ENCODE measurements around the gene ANKRD13B. TPM values are rescaled to one million over a fixed set of nuclear protein-coding genes. Genes with fewer than 3 reads are reported as not detected.

The ANKRD13B gene
- total and polyA plus RNA-seq, 9 donors: 8.1 to 17.6 (median 13.8) TPM

DNA sequence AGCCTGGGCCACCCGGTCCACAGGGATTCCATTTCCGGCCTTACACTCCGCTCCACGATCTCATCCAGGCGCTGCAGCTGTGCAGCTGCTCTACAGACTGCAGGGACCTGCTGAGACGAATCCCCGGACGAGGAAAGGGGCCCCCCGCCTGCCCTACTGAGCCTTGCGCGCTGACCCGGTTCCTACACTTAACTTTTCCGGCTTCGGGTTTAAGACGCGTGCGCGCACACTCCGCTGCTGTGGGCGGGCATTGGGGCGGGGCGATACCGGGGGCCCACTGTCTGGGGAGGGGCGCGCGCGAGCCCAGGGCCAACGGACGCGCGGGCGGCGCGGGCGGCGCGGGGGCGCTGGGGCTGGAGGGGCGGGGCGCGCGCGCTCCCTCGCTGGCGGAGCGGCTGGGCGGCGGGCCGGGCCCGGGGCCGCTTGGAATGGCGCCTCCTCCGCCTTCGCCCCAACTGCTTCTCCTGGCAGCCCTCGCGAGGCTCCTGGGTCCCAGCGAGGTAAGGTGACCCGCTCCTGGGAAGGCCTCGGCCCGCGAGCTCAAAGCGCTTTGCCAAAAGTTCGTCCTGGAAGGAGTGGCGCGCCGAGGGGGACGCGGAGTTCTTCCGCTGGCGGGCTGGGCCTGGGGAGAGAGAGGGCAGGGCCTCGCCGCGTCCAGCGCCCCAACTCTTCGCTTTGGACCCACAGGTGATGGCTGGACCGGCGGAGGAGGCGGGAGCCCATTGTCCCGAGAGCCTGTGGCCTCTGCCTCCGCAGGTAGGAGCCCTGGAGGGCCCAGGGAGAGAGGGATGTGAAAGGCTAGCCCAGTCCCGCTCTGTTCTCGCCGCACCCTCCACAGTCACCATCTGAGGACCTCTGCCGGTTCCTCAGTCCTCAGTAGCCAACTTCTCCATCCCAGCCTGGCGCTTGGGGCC, 24.3 kb upstream of the ANKRD13B start, which contains the start of gene TP53I13:
TSS of gene TP53I13 (plus strand) at position 371 of the 914 bp plus-strand sequence. CDS start at position 429, 58 bp downstream.
- WGBS (ENCODE audit: insufficient coverage): under 1% methylated on average over 50 of the region's 85 CpGs
- Histone ChIP-seq H3K4me3 (ENCODE audit: low read length) (peak within 1 kb of the TSS; percentile 90), H3K9me3 (replicated peaks; ENCODE audit: control insufficient read depth, low read depth, low read length) (no peaks in the 10 kb centered on the region), H3K27ac (ENCODE audit: low read length) (peak within 1 kb of the TSS; percentile 87), H3K4me1 (ENCODE audit: control insufficient read depth, insufficient read depth, low read length) (peaks cover 54% of the 10 kb centered on the region), H3K27me3 (ENCODE audit: control insufficient read depth, insufficient read depth, low read length) (peaks cover 25% of the 10 kb centered on the region), H3K36me3 (ENCODE audit: control insufficient read depth, insufficient read depth, low read length) (peaks cover 24% of the 10 kb centered on the region)
- DNase-seq: peak; percentile 95

- peaks cover 25% of the 10 kb centered on the region for H3K27me3 ChIP-seq (ENCODE audit: control insufficient read depth, insufficient read depth, low read length)
- H3K36me3 ChIP-seq (ENCODE audit: control insufficient read depth, insufficient read depth, low read length): peaks cover 31% of the 10 kb centered on the region
- no peaks in the 10 kb centered on the region for H3K9me3 ChIP-seq (replicated peaks; ENCODE audit: control insufficient read depth, low read depth, low read length)
- 34% methylated on average over 8 of the region's 14 CpGs for WGBS (ENCODE audit: insufficient coverage)
- peak overlapping the region; percentile 83 for H3K27ac ChIP-seq (ENCODE audit: low read length)
- peak overlapping the region; percentile 90 for H3K4me3 ChIP-seq (ENCODE audit: low read length)
- peaks cover 51% of the 10 kb centered on the region for H3K4me1 ChIP-seq (ENCODE audit: control insufficient read depth, insufficient read depth, low read length)
- DNase-seq: peak; percentile 29
These were observed 23.5 kb upstream of the ANKRD13B start for GRCh38 chr17:29569245-29569950.

- H3K27ac ChIP-seq (ENCODE audit: low read length): no peak overlapping the region
- WGBS (ENCODE audit: insufficient coverage): 88% methylated on average over 7 of the region's 7 CpGs
- peaks cover 16% of the 10 kb centered on the region for H3K27me3 ChIP-seq (ENCODE audit: control insufficient read depth, insufficient read depth, low read length)
- peaks cover 49% of the 10 kb centered on the region for H3K4me1 ChIP-seq (ENCODE audit: control insufficient read depth, insufficient read depth, low read length)
- DNase-seq: no peak
- peaks cover 43% of the 10 kb centered on the region for H3K36me3 ChIP-seq (ENCODE audit: control insufficient read depth, insufficient read depth, low read length)
- H3K4me3 ChIP-seq (ENCODE audit: low read length): no peak overlapping the region
- H3K9me3 ChIP-seq (replicated peaks; ENCODE audit: control insufficient read depth, low read depth, low read length): no peaks in the 10 kb centered on the region
These were observed 22.4 kb upstream of the ANKRD13B start for GRCh38 chr17:29570521-29570920.

DNA sequence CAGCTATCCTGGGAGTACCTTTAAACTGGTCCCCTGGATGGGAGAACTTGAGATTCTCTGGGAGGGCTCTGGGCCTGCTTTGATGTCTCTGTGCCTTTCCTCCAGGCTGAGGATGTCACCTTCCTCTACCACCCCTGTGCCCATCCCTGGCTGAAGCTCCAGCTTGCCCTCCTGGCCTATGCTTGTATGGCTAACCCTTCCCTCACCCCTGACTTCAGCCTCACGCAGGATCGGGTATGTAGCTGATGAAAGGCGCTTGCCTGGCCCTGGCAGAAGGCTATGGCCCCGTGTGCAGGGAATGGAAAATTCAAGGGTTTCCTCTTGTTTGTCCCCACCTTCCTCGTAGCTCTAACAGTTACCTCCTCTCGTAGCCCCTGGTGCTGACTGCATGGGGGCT, 21.4 kb upstream of the ANKRD13B start:
- peak overlapping the region; percentile 13 for H3K27ac ChIP-seq (ENCODE audit: low read length)
- no peaks in the 10 kb centered on the region for H3K9me3 ChIP-seq (replicated peaks; ENCODE audit: control insufficient read depth, low read depth, low read length)
- peaks cover 6% of the 10 kb centered on the region for H3K27me3 ChIP-seq (ENCODE audit: control insufficient read depth, insufficient read depth, low read length)
- peak; percentile 10 for DNase-seq
- WGBS (ENCODE audit: insufficient coverage): no CpG with 5 or more reads among the region's 6 CpGs
- H3K4me3 ChIP-seq (ENCODE audit: low read length): no peak overlapping the region
- H3K4me1 ChIP-seq (ENCODE audit: control insufficient read depth, insufficient read depth, low read length): peaks cover 39% of the 10 kb centered on the region
- peaks cover 52% of the 10 kb centered on the region for H3K36me3 ChIP-seq (ENCODE audit: control insufficient read depth, insufficient read depth, low read length)

GRCh38 chr17:29571883-29572681, 20.9 kb upstream of the ANKRD13B start:
- Histone ChIP-seq H3K36me3 (ENCODE audit: control insufficient read depth, insufficient read depth, low read length) (peaks cover 58% of the 10 kb centered on the region), H3K4me1 (ENCODE audit: control insufficient read depth, insufficient read depth, low read length) (peaks cover 43% of the 10 kb centered on the region), H3K9me3 (replicated peaks; ENCODE audit: control insufficient read depth, low read depth, low read length) (no peaks in the 10 kb centered on the region), H3K4me3 (ENCODE audit: low read length) (peak overlapping the region; percentile 15), H3K27ac (ENCODE audit: low read length) (peak overlapping the region; percentile 35), H3K27me3 (ENCODE audit: control insufficient read depth, insufficient read depth, low read length) (peaks cover 4% of the 10 kb centered on the region)
- DNase-seq: peak; percentile 19
- WGBS (ENCODE audit: insufficient coverage): 29% methylated on average over 22 of the region's 30 CpGs

- H3K27me3 ChIP-seq (ENCODE audit: control insufficient read depth, insufficient read depth, low read length): no peaks in the 10 kb centered on the region
- H3K36me3 ChIP-seq (ENCODE audit: control insufficient read depth, insufficient read depth, low read length): peaks cover 67% of the 10 kb centered on the region
- 6% methylated on average over 38 of the region's 62 CpGs for WGBS (ENCODE audit: insufficient coverage)
- H3K4me3 ChIP-seq (ENCODE audit: low read length): peak overlapping the region; percentile 15
- peak overlapping the region; percentile 55 for H3K27ac ChIP-seq (ENCODE audit: low read length)
- H3K4me1 ChIP-seq (ENCODE audit: control insufficient read depth, insufficient read depth, low read length): peaks cover 46% of the 10 kb centered on the region
- peak; percentile 83 for DNase-seq
- H3K9me3 ChIP-seq (replicated peaks; ENCODE audit: control insufficient read depth, low read depth, low read length): no peaks in the 10 kb centered on the region
These were observed 20.0 kb upstream of the ANKRD13B start for GRCh38 chr17:29572691-29573557.

DNA sequence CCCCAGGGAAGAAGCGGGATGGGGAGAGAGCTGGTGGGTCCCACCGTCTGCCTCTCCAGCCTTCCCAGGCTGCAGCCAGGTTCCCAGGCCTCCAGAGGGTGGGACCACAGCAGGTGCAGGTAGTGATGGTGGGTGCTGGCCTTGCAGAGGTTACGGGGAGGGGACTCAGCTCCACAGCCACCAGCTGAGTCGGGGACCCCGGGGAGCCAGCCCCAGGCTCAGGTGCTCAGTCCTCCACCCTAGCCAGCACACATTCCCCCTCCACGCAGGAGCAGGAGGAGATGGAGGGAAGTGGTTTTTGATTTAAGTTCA, 19.4 kb upstream of the ANKRD13B start:
- no CpG with 5 or more reads among the region's 6 CpGs for WGBS (ENCODE audit: insufficient coverage)
- Histone ChIP-seq H3K4me3 (ENCODE audit: low read length) (no peak overlapping the region), H3K27ac (ENCODE audit: low read length) (peak overlapping the region; percentile 55), H3K4me1 (ENCODE audit: control insufficient read depth, insufficient read depth, low read length) (peaks cover 49% of the 10 kb centered on the region), H3K36me3 (ENCODE audit: control insufficient read depth, insufficient read depth, low read length) (peaks cover 73% of the 10 kb centered on the region), H3K9me3 (replicated peaks; ENCODE audit: control insufficient read depth, low read depth, low read length) (no peaks in the 10 kb centered on the region), H3K27me3 (ENCODE audit: control insufficient read depth, insufficient read depth, low read length) (no peaks in the 10 kb centered on the region)
- peak; percentile 15 for DNase-seq

DNA sequence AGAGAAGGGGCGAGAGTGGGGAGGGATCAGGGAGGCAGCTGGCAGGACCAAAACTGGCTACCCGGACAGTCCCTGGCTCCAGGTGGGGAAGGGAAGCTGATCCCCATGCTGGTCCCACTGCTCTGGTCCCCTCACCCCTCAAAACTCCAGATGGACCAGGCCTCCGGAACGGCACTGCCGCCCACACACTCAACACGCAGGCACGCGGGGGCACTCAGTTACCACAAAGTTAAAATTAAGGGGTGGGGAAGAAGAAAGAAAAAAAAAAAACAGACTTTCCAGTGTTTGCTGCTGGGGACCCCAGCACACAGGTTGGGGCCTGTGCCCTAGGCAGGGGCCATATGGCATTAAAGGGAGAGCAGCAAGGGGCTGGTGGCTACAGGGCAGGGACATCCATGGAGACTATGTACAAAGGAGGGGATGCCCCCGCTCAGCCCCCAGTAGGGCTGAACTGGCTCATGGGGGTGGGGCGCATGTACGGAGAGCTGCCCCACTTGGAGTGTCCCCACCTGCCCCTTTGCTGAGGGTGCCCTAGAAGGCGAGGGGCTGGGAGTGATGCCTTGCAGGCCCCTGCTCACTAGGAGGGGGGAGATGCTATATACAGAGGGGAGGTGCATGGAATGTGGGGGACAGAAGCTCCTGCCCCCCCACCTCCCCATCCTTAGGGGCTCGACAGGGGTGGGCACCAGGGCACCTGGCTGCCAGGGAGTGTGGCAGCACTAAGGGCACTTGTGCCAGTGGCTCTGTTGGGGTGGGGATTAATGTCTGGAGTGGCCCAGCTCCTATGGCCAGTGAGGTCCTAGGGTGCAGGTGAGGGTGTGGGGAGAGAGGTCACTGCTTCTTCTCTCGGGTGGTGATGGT, 18.8 kb upstream of the ANKRD13B start:
- peaks cover 78% of the 10 kb centered on the region for H3K36me3 ChIP-seq (ENCODE audit: control insufficient read depth, insufficient read depth, low read length)
- 89% methylated on average over 3 of the region's 14 CpGs for WGBS (ENCODE audit: insufficient coverage)
- H3K9me3 ChIP-seq (replicated peaks; ENCODE audit: control insufficient read depth, low read depth, low read length): no peaks in the 10 kb centered on the region

More for the DNA sequence above, 18.8 kb upstream of the ANKRD13B start:
- DNase-seq: peak; percentile 10
- peaks cover 48% of the 10 kb centered on the region for H3K4me1 ChIP-seq (ENCODE audit: control insufficient read depth, insufficient read depth, low read length)
- no peak overlapping the region for H3K27ac ChIP-seq (ENCODE audit: low read length)
- no peak overlapping the region for H3K4me3 ChIP-seq (ENCODE audit: low read length)
- no peaks in the 10 kb centered on the region for H3K27me3 ChIP-seq (ENCODE audit: control insufficient read depth, insufficient read depth, low read length)

All from muscle of leg (tissue), 11 donors.